ENCODE results near the gene TMEM62.
"Not testable (repeated sequence)": the region's sequence is repeated elsewhere in the genome, so short reads cannot be mapped to it uniquely, and the experiment has no call there.

The TMEM62 gene

DNA sequence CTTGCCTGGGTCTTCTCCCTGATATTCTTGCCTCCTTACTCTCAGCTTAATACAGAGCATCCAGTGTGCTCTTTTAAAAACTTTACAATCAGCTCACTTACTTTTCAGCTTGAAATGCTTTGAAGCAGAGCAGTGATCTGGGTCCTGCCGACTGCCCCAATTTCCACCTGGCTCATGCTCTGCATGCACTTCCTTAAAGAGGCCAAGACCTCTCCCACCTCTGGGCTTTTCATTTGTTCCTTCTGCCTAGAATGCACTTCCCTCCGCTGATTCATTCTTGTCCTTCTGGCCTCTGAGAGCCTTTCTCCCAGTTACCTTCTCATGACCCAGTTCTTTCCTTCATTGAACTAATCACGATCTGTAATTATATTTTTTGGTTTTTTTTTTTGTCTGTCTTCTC lies 49.9 kb downstream of the TMEM62 start:
- no peak for DNase-seq (ENCODE audit: low spot score)

DNA sequence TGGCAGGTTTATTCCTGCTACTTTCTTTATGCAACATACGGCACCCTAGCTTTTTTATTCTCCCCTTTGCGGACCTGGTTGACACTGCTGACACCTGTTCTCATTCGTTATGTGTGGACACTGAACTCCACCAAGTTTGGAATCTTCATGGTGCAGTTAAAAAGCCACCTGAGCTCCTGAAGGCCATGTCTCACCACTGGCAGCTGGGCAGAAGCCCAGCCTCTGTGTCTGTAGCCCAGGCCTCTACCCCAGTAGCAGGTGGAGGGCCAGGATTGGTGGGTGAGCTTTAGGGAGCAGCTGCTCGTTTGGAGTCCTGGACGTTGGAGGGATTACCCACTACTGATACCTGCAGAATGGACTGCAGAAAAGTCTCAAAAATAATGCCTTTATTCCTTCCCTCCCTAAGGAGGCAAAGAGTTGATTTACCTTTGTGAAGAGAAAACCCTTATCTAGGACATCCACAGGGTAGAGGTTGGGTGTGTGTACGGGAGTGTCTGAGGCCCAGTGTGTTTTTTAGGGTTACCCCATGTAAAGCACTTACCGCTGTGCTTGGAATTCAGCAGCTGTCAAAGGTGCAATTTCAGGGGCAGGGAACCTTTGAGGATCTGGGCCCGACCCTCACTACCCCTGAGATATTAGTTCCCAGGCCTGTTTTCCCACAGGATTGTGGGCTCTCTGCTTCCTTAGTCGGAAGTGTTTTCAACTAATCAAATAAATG lies 51.2 kb downstream of the TMEM62 start:
- DNase-seq (ENCODE audit: low spot score): no peak

DNA sequence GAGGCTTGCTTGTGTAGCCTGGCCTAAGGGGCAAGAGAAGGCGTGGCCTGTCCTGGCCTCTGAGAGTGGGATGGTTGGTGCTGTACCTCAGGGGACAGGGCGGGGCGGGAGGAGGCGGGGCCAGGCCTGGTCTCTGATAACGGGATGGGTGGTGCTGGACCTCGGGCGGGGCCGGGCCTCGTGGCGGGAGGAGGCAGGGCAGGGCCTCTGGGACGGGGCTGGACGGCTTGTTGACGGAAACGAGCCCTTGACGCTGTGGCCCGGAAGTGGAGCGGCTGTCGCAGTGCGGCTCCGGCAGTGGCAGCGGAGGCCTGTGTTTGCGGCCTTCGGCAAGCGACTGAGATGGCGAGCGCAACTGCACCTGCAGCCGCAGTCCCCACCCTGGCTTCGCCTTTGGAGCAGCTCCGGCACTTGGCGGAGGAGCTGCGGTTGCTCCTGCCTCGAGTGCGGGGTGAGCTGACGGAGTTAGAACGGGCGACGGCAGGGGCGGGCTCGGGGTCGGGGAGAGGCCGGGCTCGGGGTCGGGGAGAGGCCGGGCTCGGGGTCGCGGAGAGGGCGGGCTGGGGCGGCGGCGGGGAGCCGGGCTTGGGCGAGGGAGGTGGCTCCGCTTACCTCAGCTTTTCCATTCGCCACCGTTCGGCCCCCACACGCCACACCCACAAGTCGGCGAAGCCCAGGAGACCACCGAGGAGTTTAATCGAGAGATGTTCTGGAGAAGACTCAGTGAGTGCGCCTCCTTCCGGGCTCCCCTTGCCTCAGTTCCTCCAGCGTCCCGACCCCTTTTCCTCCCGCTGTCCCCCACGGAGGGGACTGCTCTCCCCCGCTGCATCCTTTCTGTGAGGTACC lies 52.0 kb downstream of the TMEM62 start, which contains the start of gene CCNDBP1:
TSS of gene CCNDBP1 (plus strand) at position 247 of the 846 bp plus-strand sequence. CDS start at position 343, 96 bp downstream.
- peak; percentile 96 for DNase-seq (ENCODE audit: low spot score)

DNA sequence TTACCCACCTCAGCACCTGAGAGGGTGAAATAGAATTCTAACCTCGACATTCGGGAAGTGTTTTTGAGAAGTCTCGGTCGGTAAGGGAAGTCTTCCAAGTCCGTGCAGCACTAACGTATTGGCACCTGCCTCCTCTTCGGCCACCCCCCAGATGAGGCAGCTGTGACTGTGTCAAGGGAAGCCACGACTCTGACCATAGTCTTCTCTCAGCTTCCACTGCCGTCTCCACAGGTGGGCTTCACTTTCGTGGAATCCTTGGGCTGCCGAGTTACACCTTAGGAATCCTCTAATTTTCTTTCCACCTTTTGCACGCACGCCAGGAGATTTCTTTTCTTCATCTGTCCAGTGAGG lies 52.6 kb downstream of the TMEM62 start:
- DNase-seq (ENCODE audit: low spot score): peak; percentile 22

DNA sequence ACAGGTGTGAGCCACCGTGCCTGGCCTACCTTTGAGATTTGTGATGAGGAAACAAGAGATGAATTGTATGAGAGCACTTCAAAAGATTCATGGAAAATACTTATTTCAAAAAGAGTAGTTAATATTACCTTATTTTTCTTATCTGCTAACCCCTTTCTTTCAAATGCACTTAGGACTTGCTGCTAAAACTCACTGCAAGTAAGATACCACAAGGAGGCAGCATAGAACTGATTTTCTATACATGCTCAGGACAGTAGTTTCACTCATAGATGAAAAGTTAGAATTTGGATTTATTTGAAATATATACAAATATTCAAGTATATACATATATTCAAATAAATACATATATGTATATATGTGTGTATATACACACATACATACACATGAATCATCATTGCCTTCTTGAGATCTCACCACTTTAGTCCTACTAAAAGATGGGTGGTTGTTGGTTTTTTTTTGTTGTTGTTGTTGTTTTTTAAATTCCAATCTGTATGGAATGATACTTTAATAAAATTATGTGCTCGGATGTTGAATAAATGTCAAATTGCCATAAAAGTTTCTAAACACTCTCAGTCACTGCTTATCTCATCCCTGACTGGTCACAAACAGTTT lies 54.3 kb downstream of the TMEM62 start:
- DNase-seq (ENCODE audit: low spot score): peak; percentile 63

DNA sequence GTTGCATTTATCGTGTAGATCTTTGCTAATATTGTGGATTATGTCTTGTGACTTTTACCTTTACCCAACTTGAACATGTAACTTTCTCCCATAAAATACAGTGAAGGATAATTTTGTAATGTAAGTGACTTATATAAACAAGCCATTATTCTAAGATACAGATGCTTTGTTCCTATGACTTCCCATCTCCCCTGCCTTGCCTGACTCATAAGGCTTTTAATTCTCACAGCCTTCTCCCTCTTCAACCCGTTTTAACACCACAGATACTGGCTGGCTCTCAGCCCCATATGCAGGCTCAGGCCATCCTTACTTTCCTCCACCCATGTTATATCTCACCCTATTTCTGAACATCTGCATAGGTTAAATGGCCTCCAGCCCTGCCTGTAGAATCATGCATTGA lies 55.9 kb downstream of the TMEM62 start:
- no peak for DNase-seq (ENCODE audit: low spot score)

DNA sequence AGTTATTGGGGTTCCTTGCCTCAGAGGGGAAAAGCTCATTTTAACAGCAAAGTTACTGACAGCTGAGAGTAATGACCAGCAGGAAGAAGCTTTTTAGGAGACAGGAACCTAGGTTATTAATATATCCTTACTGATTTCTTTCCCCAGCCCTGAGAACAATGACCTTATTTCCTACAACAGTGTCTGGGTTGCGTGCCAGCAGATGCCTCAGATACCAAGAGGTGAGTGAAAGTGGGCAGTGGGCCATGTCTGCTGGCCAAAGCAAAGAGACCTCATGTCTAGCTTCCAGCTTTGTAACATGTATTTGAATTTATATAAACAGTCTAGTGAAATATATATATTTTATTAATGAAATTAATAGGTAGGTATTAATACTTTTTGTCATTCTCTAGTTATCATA lies 56.8 kb downstream of the TMEM62 start:
- no peak for DNase-seq (ENCODE audit: low spot score)

DNA sequence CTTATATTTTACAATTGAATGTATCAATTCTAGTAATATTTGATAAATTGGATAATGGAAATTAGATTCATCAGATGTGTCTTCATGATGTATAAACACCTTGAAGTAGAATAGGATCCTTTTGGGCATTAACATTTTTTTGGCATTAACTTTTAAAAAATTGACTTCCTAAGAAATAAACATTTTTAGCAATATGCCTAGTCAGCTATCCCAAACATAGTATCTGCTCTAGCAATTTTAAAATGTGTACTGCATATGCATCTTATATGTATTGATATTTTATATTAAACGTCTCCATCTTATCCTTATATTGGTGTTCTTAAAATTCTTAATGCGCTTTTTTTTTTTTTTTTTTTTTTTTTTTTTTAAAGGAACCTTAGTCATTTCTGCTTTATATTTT lies 60.3 kb downstream of the TMEM62 start:
- DNase-seq (ENCODE audit: low spot score): no peak

DNA sequence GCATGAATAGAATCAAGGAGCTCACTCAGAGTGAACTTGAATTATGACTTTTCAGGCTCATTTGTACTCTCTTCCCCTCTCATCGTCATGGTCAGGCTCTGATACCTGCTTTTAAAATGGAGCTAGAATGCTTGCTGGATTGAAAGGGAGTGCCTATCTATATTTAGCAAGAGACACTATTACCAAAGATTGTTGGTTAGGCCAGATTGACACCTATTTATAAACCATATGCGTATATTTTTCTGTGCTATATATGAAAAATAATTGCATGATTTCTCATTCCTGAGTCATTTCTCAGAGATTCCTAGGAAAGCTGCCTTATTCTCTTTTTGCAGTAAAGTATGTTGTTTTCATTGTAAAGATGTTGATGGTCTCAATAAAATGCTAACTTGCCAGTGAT lies 61.4 kb downstream of the TMEM62 start:
- no peak for DNase-seq (ENCODE audit: low spot score)

DNA sequence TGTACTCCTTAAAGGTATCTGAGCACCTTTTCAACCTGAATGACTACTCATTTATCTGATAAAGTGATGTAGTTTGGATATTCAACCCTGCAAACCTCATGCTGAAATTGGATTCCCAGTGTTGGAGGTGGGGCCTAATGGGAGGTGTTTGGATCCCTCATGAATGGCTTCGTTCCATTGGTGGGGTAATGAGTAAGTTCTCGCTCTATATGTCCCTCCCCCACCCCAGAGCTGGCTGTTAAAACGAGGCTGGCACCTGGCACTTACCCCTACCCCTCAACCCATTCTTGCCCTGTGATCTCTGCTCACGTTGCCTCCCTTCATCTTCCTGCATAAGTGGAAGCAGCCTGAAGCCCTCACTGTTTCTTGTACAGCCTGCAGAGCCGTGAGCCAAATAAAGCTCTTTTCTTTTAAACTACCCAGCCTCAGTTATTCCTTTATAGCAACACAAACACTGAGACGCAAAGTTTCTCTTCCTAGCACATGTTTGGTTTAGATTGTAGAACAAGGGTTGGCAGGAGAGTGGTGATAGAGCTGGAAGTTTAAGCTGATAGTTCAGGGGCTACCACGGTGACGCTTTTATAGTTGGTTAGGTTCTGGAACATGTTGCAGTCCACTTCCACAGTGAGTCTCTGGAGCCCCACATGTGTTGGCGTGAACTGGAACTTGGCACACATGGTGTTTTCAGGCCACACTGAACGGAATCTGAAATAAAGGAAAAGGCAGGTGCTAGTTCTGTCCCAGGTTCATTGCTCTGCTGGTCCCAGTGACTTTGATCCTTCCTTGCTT lies 63.6 kb downstream of the TMEM62 start:
- no peak for DNase-seq (ENCODE audit: low spot score)

DNA sequence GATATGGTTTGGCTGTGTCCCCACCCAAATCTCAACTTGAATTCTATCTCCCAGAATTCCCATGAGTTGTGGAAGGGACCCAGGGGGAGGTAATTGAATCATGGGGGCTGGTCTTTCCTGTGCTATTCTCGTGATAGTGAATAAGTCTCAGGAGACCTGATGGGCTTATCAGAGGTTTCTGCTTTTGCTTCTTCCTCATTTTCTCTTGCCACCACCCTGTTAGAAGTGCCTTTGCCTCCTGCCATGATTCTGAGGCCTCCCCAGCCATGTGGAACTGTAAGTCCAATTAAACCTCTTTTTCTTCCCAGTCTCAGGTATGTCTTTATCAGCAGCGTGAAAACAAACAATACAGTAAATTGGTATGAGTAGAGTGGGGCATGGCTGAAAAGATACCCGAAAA lies 64.4 kb downstream of the TMEM62 start:
- DNase-seq (ENCODE audit: low spot score): not testable (repeated sequence)

DNA sequence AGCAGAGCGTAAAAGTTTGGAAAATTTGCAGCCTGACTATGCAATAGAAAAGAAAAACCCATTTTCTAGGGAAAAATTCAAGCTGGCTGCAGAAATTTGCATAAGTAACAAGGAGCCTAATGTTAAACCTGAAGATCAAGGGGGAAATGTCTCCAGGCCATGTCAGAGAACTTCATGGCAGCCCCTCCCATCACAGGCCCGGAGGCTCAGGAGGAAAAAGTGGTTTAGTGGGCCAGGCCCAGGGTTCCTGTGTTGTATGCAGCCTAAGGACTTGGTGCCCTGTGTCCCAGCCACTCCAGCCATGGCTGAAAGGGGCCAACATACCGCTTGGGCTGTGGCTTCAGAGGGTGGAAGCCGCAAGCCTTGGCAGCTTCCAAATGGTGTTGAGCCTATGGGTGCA lies 65.2 kb downstream of the TMEM62 start:
- not testable (repeated sequence) for DNase-seq (ENCODE audit: low spot score)

DNA sequence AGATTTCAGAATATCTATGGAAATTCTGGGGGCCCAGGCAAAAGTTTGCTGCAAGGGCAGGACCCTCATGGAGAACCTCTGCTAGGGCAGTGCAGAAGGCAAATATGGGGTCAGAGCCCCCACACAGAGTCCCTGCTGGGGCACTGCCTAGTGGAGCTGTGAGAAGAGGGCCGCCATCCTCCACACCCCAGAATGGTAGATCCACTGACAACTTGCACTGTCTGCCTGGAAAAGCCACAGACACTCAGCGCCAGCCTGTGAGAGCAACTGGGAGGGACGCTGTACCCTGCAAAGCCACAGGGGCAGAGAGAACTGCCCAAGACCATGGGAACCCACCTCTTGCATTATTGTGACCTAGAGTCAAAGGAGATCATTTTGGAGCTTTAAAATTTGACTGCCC lies 65.6 kb downstream of the TMEM62 start:
- no peak for DNase-seq (ENCODE audit: low spot score)

DNA sequence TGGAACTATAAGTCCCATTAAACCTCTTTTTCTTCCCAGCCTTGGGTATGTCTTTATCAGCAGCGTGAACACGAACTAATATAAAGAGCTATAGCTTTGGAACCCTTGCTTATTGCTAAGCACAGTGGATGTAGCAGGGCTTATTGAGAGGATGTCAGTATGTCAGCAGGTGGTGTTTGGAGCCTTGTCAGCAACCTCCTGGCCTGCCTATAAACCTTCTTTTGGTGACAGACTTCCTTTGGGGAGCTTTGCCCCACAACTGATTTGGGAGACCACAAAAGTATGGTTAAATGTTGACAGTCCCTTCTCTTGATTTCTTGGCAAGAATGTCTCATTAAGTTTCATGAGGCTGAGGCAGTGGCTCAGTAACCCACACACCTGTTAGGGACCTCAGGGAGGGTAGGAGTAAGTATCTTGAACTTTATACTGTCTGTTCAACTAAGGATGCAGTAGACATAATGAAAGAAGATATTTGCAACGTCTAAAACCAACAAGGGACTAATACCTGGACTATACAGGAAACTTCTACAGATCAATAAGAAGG lies 66.6 kb downstream of the TMEM62 start:
- DNase-seq (ENCODE audit: low spot score): no peak

DNA sequence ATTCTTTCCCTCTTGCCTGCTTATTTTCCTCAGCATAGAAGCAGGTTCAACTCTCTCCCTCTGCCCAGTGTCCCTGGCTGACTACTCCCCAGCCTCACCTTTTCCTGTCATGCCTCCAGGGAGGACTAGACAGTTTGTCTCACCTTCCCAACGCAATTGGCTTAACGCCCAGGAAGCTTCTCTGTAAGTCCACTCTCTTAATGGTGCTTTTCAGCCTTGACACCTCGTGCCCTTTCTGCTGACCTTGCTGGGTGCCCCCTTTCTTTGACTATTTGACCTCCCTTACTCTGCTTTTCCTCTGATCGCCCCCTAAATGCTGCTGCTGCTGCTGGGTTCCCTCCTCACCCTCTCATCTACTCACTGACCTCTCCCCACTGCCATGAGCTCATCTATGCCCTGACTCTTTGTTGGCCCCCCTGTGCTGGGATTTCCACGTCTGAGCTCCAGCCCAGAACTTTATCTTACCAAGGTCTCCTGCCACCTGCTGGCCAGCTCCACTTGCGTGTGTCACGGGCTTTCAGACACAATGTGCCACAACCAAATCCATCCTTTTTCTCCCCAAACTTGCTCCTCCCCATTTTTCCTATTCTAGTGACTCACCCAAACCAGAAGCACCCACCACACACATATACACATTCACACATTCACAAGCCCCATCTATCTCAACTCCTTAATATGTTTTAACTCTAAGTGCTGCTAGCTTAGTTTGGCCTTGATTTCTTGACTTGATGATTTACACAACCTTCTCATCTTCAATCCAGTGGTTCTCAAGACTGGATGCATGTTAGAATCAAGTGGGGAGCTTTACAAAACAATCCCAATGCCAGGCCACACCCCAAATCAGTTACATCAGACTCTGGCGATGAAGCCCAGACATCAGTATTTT lies 70.9 kb downstream of the TMEM62 start:
- DNase-seq (ENCODE audit: low spot score): peak; percentile 32

DNA sequence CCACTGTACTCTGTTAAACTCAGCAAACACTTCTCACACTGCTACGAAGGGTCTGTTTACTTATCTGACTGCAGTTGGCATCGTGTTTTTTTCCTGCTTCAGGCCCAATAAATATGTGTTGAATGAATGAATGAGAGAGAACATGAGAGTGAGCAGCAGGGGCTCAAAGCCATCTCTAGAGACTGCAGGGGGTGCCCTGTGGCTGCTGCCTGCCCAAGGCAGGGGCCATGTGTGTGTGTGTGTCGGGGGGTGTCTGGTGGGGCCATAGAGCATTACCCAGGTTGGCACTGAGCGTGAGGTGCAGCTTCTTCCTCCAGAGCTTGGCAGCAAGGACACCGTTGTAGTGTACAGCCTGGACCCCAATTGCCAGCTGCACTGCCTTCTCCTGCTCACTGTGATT lies 72.7 kb downstream of the TMEM62 start:
- DNase-seq (ENCODE audit: low spot score): no peak

DNA sequence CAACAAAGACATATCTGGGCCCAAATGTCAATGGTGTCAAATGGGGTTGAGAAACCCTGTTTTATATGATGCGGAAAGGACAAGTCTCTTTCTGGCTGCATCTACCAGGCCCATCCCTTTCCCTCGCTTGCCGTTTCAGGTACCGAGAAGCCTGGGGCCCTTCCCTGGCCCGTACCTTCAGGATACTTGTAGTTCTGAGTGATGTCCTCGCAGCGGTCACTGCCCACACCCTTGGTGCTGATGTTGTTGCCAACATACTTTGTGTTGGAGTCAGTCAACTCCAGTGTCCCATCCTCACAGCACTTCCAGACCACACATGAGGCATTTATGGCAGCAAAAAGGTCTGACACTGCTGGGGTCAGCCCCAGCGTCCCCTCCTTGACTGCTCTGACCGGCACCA lies 73.6 kb downstream of the TMEM62 start:
- DNase-seq (ENCODE audit: low spot score): no peak

DNA sequence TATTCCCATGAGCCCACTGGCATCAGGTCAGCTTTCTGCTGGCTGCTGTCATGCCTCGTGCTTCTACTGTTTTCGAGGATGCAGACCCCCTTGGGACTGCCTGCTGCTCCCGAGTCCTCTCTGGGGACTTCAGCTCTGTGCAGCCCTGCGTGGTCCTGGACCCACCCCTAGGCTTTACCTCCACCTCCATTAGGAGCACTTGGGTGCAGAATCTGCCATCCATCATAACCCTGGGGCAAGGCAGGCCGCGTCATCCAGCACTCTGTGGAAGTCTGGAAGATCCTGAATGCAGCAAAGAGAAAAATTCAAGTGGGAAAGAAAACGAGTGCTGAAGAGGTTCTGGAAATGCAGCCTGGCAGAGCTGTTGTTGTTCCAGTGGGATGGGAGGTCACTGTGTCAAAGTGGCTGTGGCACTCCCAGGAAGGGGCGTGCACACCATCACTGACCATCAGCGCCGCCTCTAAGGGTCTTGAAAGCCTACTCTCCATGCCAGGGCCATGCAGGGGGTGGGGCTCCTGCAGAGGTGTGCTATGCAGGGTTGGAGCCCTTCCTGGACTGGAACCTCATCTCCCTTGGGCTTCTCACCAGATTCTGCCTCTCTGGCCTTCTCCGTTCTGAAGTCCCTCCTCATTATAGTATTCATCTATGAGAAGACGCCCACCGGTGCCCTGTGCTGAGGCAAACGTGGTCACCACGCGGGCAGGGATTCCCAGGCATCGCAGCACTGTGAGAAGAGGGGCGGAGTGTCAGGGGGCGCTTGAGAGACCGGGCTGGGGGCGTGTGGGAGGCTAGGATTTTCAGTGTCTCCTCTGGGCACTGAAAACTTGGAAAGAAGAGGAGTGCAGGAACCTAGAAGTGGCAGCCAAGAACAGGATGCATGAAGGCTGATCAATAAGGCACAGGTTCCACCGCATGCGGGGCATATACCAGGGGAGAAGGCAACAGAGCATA lies 74.9 kb downstream of the TMEM62 start:
- no peak for DNase-seq (ENCODE audit: low spot score)

DNA sequence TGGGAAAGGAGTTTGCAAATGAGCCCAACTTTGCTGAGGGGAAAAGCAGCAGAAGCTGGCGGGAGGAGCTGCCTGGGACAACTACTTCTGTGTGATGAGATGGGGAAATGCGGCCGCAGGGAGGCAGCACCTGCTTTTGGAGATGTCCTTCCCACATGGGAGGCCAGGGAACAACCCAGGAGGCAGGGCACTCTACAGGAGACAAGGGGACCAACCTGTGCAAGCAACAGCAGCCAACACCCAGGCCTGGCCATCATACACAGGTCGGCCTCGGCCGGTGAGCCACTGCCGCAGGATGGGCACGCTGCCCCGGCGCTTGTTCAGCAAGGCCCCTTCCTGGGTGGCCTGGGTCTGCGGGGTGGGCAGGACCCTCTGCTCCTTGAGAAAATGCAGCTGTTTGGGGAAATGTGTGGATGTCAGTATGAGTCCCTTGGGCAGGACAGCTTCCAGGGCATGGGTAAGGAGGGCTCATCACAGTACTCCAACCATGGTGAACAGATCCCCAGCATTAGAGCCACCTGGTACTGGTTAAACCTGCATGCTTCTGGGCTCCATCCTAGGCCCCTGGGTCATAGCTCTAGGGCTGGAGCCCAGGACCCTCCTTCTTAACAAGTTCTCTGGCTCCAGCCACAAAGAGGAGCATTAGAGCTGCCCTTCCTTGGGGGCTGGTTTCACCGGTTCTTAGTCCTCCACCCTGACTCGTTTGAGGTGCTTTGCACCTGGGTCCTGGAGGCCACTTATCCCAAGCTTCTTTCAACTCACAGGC lies 75.9 kb downstream of the TMEM62 start:
- no peak for DNase-seq (ENCODE audit: low spot score)
